Thoracic aorta (tissue), 2 donors: ENCODE results near the gene TREML1. TPM values are rescaled to one million over a fixed set of nuclear protein-coding genes. Genes with fewer than 3 reads are reported as not detected.

Experiments
- ATAC-seq: fragments of 150-250 bp; one replicate; pipeline ENCODE4 v1.8.0; 2017; ENCODE audit warnings: low read depth; ENCODE audit not compliant: insufficient number of reproducible peaks, low FRiP score
- DNase-seq: peaks from one replicate; pipeline ENCODE4 v3.0.0-alpha.2; 2020; ENCODE audit warnings: low spot score
- H3K27ac ChIP-seq, 2 donors: fragments of 200-600 bp; sonication (generic); 1 replicate in 1 of 2; 2 replicates in 1 of 2; pipeline ENCODE4 v1.5.1; 2016; ENCODE audit warnings: mild to moderate bottlenecking in 2 of 2, moderate library complexity in 2 of 2
- H3K27me3 ChIP-seq: fragments of 200-600 bp; sonication (generic); replicated peaks from 2 replicates; pipeline ENCODE4 v1.6.0; 2016; ENCODE audit warnings: mild to moderate bottlenecking; ENCODE audit not compliant: insufficient read depth
- H3K36me3 ChIP-seq: fragments of 200-600 bp; sonication (generic); one replicate; pipeline ENCODE4 v1.5.1; 2016
- H3K4me1 ChIP-seq, 2 donors: fragments of 200-600 bp; sonication (generic); 1 replicate in 1 of 2; 2 replicates in 1 of 2; pipeline versions ENCODE4 v1.5.1 to v1.6.0; 2016; ENCODE audit warnings: low read depth in 2 of 2, mild to moderate bottlenecking in 1 of 2; ENCODE audit not compliant: control insufficient read depth in 1 of 2
- H3K4me3 ChIP-seq: fragments of 200-600 bp; sonication (generic); 2 replicates; pipeline ENCODE4 v1.5.1; 2016; ENCODE audit warnings: mild to moderate bottlenecking
- H3K9me3 ChIP-seq: fragments of 200-600 bp; sonication (generic); 2 replicates; pipeline ENCODE4 v1.5.1; 2016
- total RNA-seq, 2 donors: library from RNA; depleted of rRNA; stranded (reverse); fragments of >200 nt; gene quantifications; one replicate each; pipeline versions ENCODE4 v1.1.0 to v1.2.3, GENCODE V29; 2016
- TF ChIP-seq, protein P1 (sequence below): fragments of 200-600 bp; sonication (generic); IDR thresholded peaks from one replicate; pipeline ENCODE4 v1.5.1; 2019; ENCODE audit warnings: antibody characterized with exemption

Gene TREML1
- total RNA-seq, 2 donors from 2014 or later: 0.56 to 3.9 TPM

DNA sequence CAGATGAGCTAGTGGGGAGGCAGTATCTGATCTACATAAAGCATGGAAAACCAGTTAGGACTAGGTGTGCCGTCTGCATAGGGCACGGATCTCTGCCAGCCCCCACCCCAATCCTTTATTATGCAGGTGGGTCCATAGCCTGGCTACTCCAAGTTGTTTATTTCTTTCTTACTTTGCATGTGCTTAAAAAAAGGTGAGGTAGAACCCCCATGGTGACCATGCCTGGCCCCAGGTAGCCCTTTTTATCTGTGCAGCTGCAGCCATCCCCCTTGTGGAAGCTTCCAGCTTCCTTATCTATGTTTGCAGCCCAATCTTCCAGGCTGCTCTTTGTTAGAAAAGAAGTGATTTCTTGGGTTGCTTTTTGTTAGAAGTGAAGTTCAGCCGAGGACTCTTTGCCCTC is 17.8 kb upstream of the TREML1 start:
- Histone ChIP-seq H3K36me3 (no peaks in the 10 kb centered on the region), H3K4me3 (no peak overlapping the region), H3K9me3 (no peaks in the 10 kb centered on the region), H3K4me1 (no peaks in the 10 kb centered on the region), H3K27me3 (no peaks in the 10 kb centered on the region), H3K27ac (no peak overlapping the region)
- DNase-seq: no peak
- TF ChIP-seq, protein P1, sequence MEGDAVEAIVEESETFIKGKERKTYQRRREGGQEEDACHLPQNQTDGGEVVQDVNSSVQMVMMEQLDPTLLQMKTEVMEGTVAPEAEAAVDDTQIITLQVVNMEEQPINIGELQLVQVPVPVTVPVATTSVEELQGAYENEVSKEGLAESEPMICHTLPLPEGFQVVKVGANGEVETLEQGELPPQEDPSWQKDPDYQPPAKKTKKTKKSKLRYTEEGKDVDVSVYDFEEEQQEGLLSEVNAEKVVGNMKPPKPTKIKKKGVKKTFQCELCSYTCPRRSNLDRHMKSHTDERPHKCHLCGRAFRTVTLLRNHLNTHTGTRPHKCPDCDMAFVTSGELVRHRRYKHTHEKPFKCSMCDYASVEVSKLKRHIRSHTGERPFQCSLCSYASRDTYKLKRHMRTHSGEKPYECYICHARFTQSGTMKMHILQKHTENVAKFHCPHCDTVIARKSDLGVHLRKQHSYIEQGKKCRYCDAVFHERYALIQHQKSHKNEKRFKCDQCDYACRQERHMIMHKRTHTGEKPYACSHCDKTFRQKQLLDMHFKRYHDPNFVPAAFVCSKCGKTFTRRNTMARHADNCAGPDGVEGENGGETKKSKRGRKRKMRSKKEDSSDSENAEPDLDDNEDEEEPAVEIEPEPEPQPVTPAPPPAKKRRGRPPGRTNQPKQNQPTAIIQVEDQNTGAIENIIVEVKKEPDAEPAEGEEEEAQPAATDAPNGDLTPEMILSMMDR: no peak
- no peak for ATAC-seq

DNA sequence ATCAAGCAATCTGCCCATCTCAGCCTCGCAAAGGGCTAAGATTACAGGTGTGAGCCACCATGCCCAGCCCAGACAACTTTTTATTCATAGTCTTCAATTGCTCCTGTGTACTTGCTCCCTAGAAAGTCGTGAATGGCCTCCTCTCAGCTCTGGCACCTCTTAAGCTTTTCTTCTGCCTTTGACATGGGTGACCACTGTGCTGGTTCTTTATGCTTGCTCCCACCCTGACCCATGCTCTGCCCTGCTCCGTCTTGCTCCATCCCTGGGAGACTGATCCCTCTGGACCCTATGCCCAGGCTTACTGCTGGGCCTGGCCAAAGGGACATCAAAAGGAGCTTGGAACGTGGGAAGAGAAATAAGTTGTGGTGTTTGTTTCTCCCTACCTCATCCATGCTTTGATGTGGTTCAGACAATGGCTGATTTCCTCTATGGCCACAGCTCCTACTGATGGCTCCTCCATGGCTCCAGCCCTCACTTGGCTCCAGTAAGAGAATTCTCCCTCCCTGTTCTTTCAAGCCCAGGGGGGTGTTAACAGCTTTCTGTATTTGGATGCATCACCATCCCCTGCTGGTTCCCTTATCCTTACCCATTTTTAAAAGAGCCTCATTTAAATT is 16.5 kb upstream of the TREML1 start:
- Histone ChIP-seq H3K4me3 (no peak overlapping the region), H3K27ac (no peak overlapping the region), H3K4me1 (no peaks in the 10 kb centered on the region), H3K9me3 (no peaks in the 10 kb centered on the region), H3K27me3 (no peaks in the 10 kb centered on the region), H3K36me3 (no peaks in the 10 kb centered on the region)
- TF ChIP-seq, protein P1: no peak
- DNase-seq (no peak), ATAC-seq (no peak)

GRCh38 chr6:41167173-41167963 is 13.2 kb upstream of the TREML1 start:
- TF ChIP-seq, protein P1: no peak
- no peaks in the 10 kb centered on the region for H3K9me3 ChIP-seq
- H3K27me3 ChIP-seq: no peaks in the 10 kb centered on the region
- H3K36me3 ChIP-seq: no peaks in the 10 kb centered on the region
- H3K4me1 ChIP-seq: no peaks in the 10 kb centered on the region
- no peak overlapping the region for H3K27ac ChIP-seq
- no peak overlapping the region for H3K4me3 ChIP-seq
- ATAC-seq (no peak), DNase-seq (no peak)

- Histone ChIP-seq H3K27me3 (no peaks in the 10 kb centered on the region), H3K4me1 (no peaks in the 10 kb centered on the region), H3K4me3 (no peak overlapping the region), H3K36me3 (no peaks in the 10 kb centered on the region), H3K9me3 (no peaks in the 10 kb centered on the region), H3K27ac (no peak overlapping the region)
- TF ChIP-seq, protein P1: no peak
- ATAC-seq (no peak), DNase-seq (no peak)
These were observed 10.5 kb upstream of the TREML1 start for GRCh38 chr6:41164551-41165120.

DNA sequence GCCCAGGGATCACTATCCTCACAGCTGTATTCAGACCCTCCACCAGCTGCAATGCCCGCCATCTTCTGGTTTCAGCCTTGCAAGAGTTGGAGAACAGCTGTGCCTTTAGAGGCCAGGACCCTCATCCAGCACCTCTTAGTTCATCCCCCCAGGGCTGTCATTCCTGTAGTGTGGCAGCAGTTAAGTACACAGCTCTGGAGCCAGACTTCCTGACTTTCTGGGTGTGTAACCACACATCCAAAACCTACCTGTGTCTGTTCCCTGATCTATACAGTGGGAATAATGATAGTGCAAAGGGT is 9.2 kb upstream of the TREML1 start:
- Histone ChIP-seq H3K4me1 (no peaks in the 10 kb centered on the region), H3K36me3 (no peaks in the 10 kb centered on the region), H3K27me3 (no peaks in the 10 kb centered on the region), H3K27ac (no peak overlapping the region), H3K9me3 (no peaks in the 10 kb centered on the region), H3K4me3 (no peak overlapping the region)
- TF ChIP-seq, protein P1: no peak
- no peak for DNase-seq
- ATAC-seq: no peak
